NCI-H146 treated with DMSO at 0.1 percent for 48 hours (cell line): ENCODE results near the gene GCN1.
A peak's percentile ranks its signal among the peaks of the same experiment; 100 is the strongest.

Experiments
- DNase-seq: peaks from one replicate; lab custom pipeline; 2025; ENCODE audit not compliant: unreplicated experiment; lab: John Stamatoyannopoulos, UW

Gene GCN1

DNA sequence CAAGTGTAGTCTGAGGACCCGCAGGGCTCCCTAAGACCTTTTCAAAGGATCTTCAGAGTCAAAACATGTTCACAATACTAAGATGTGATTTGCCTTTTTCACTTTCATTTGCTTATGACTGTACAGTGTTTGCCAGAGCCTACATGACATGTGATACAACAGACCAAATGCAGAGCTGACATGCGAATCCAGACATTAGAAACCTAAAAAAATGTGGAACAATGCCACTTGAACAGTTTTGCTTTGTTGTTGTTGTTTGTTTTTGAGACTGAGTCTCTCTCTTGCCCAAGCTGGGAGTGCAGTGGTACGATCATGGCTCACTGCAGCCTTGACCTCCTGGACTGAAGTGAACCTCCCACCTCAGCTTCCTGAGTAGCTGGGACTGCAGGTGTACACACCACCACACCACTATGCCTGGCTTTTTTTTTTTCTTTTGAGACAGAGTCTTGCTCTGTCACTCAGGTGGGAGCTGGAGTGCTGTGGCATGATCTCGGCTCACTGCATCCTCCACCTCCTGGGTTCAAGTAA, 72.7 kb downstream of the GCN1 start:
- DNase-seq, result no peak

DNA sequence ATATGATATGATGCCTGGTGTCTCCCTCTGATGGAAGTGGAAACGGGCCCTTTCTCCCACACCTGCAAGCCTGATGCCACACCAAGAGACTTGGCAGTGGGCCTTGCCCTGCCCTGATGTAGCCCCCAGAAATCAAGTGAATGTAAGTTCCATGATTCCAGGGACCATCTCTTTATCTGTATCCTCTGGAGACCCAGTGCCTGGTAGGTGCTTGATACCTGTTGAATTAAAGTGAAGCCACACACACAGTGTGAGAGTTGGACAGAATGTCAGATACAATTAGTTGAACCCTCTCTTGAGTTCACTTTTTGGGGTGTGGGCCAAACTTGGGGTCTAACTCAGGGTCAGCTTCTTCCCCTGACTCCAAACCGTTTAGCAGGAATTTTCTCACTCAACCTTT, 73.2 kb downstream of the GCN1 start:
- DNase-seq, result no peak

GRCh38 chr12:120119271-120119973, 75.1 kb downstream of the GCN1 start:
- DNase-seq, result no peak

DNA sequence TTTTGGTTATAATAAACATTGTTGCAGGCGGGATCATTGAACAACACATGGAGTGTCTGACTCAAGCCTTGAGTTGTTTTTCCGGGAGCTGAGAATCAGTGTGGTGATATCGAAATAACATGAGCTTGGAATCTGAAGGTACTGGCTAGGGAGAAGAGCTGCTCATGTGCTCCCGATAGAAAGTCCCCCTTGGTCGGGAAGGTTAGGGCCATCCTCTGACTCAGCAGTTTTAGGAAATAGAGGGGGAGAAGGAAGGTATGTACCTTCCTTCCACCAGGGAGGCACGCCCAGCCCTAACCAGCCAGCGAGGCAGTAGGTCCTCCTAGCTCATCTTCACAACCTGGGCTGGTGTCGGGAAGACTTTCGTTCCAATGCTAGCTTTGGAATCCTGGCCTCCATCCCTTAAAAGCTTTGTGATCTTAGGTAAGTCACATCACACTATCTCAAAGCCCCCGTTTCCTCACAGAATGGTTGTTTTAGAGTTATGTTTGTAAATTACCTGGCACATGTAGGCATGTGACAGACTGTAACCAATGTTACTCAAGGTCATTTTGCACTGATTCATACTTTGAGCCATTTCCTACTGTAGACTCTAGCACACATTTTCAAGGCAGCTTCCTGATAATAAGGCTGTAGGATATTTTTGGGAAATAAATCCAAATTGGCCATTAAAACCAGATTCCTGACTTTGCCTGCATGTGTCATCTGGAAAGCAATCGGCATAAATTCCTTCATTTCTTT, 76.0 kb downstream of the GCN1 start:
- no peak for DNase-seq

GRCh38 chr12:120117961-120118320, 76.6 kb downstream of the GCN1 start:
- no peak for DNase-seq

DNA sequence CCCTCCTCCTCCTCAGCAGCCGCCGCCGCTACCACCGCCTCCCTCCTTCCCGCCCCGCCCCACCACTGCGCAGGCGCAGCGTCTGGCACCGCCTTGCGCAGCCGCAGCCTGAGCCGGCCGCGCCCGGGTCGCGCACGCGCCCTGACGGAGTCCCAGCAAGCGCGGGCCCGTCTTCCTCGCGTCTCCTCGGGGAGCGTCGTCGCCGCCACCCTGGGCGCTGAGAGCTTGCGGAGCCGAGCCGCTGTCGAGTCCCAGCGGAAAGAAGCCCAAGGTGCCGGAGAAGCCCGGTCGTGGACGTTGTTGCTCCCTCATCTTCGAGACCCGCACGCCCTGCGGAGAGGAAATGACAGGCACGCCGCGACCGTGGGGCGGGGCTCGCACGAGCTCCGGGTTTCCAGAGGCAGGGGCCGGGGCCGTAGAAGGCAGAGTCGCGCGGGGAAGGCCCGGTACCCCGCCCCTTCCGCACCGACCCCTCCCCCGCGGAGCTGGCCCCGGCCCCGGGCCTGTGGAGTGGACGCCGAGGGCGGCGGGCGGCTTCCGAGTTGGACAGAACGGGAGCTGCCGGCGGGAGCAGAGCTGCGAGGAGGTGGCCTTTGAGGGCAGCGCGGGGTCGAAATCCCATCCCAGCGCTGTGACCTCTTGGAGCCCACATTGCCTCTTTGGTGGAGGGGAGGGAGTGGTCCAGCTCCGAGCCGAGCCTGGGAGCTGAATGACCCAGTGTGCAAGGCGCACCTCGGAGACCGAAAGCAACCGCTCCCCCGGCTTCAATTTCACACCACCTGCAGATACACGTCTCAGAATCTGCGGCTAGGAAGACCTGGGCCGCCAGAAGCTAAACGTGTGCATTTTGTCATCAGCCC, 77.5 kb downstream of the GCN1 start:
- peak; percentile 83 for DNase-seq

DNA sequence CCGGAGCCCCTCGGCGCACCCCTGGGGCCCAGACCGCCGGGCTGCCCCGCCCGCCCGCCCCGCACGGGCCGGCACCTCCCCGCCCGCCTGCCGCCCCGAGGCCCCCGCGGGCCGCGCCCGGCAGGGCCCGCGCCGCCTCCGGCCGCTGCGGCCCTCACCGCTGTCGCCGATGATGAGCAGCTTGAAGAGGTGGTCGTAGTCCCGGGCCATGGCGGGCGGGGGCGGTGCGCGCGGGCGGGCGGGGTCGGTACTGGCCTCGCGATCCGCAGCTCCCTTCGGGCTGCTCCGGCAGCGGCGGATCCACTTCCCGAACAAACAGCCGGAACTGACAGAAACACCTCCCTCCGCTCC, 78.1 kb downstream of the GCN1 start, which contains the start of gene RAB35:
Gene RAB35, minus strand, starts transcription at position 313 of the 351 bp plus-strand sequence. Its CDS starts 103 bp downstream, at position 210.
- no peak for DNase-seq

- no peak for DNase-seq
These were observed 78.6 kb downstream of the GCN1 start for GRCh38 chr12:120115692-120116440.

GRCh38 chr12:120115066-120115465, 79.4 kb downstream of the GCN1 start:
- DNase-seq, result no peak

DNA sequence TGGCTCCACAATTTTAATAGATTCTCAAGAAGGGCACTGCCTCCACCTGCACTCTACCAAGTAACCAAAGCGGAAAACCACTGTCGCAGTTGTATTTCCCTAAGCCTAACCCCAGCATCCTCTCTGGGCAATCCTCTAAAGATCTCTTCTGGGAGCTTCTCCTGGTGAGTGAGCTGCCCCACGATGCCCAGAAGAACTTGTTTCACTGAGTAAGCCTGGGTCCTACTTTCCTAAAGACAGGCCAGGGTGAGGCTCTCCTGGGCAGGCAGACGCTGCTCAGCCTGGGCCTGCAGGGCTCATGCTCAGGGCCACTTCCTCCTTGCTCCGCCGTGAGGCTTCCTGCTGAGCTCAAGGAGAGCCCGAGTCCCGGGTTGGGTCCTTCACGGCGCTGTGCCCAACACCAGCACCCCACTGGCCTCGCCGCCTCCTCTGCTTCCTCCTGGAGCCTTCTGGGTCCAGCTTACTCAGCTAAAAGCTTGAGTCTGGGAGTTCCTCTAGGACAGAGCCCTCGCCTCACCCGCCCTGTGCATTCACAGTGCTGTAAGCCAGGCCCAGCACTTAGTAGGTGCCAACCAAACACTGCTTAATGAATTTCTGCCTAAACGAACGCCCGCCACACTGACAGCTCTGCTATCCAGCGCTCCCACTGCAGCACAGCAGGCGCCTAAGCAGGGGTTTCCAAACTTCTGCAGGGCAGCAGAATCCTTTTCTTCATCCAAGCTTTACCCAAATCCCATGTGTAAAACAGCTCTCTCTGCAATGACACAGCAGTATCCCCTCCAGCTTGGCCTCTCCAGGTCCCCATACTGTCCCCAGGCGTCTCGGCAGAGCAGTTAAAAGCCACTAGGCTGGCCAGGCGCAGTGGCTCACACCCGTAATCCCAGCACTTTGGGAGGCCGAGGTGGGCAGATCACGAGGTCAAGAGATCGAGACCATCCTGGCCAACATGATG, 83.7 kb downstream of the GCN1 start:
- no peak for DNase-seq

DNA sequence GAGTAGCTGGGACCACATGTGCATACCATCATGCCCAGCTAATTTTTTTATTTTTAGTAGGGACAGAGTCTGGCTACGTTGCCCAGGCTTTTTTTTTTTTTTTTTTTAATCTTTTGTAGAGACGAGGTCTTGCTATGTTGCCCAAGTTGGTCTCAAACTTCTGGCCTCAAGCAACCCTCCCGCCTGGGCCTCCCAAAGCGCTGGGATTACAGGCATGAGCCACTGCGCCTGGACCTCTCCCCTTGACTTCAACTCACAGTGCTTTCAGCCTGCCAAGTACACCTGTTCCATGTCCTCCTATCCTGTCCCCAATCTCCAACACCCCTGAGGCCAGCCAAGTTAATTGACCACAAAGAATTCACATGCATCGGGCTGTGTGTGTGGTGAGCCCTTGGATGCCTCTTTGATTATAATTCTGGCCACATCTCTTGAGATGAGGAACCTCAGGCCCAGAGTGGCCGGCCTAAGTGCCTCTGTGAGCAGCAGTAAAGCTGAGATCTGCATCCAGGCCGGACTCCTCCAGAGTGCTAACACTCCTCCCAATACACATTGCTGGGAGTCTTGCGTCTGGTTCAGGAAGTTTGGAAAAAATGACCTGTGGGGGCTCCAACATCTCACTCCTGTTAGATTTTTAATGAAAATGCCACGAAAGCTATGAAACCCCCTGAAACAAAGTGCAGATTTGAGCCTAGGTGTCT, 84.8 kb downstream of the GCN1 start:
- DNase-seq, result no peak

GRCh38 chr12:120106151-120106550, 88.4 kb downstream of the GCN1 start:
- DNase-seq, result no peak

DNA sequence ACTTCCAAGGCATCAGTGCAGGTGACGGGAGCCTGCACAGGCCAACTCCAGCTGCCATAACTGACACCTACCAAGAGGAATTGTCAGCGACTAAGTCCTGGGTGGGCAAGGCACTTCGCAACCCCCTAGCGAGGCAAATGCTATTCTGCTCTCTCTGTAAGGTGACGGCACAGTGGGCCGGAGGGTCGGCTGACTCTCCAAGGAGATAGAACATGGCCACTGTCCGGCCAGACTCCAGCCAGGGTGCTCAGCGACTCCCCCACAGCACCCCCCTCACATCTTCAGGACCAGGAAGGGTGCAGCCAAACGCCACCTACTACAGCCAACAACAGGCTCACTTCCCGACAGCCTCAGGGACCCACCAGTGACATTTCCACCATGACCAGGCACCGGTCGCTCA, 91.1 kb downstream of the GCN1 start:
- no peak for DNase-seq

DNA sequence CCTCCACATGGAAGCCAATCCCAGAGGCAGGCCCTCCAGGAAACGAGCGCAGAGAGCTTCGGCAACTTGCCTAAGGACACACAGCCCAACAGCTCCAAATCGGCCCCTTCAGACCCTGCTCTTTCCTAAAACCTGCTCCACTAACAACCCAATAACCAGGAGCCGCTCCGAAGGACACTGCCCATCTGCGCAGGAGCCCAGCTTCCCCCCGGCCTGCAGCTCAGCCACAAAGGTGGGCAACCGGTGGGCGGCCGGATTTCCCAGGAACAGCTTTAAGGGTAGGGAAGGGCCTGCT, 91.5 kb downstream of the GCN1 start:
- no peak for DNase-seq

DNA sequence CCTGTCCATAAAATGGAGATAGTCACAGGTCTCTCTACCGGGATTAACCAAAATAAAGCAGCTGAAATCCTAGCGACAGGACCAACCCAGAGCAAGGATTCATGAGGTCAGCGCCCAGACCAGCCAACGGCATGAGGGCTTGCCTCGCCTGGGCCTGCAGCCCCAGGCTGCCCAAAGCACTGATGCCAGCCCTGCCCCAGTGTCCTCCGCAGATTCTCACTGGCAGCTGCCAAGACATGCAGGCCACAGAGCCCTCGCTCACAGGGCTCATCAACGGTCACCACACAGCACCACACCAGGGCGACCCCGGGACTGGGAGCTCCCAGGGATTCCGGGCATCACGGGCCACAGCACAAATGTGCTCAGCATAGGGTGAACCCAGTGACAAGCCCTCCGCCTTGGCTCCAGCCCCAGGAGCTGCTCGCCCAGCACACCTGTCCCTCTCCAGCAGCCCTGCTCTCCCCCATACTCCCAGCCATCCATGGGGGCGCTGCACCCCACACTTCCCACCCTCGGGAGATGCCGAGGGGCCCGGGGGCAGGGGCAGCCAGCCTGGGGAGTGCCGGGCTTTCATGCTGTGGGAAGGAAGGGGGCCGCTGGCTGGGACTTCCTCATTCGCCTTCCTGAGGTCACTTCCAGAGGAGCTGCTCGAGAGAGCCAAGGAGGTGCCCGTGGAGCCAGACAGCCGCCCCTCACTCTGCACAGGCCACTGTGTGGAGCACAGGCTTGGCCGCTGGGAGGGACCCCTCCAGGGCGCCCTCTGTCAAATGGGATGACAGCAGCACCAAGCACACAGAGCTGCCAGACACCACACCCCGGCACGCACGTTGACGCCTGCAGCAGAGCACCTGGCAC, 92.1 kb downstream of the GCN1 start:
- DNase-seq, result no peak

DNA sequence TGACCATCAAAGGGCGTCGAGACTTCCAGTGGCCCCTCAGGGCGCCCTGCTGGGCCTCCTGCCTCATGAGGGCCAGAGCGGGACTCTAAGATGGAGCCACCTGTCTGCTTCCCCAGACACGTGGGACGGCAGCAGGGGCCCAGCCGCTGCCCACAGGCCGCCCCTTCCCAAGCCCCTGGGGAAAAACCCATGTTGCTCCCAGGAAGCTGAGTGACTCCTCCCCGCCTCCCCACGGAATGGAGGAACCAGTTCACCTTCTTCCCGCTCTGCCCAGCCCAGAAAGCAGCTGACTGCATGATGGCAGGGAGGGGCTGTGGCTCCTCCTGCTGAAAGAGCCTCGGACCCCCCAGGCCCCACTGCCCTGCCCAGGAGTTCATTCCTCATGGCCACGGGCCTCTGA, 92.9 kb downstream of the GCN1 start:
- no peak for DNase-seq

DNA sequence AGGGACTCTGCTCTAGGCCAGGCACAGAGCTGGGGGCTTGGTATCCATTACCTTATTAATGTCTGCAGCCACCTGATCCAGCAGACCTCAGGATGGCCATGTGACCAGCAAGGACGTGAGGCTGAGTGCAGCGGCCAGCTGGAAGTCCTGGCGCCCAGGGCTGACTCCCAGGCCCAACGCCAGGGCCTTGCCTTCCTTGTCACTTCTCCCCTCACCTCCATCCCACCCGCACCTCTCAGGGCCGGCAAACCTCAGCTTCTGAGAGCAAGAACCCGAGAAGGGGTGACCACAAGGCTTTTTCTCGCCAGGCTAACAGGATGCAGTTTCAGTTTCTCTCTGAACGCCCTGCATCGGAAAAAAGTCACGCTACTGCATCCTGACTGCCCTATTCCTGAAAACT, 93.3 kb downstream of the GCN1 start:
- DNase-seq, result no peak

GRCh38 chr12:120100630-120101029, 93.9 kb downstream of the GCN1 start:
- DNase-seq, result no peak
